CD14-positive monocyte (primary cell): ENCODE data around the gene CDH13. TPM values are rescaled to one million over a fixed set of nuclear protein-coding genes. Genes with fewer than 3 reads are reported as not detected.

Experiments
- DNase-seq, 3 donors: peaks; one replicate each; pipeline ENCODE4 v3.0.0-alpha.2; 2011 to 2022
- H2AFZ ChIP-seq: 2 replicates; pipeline ENCODE4 v1.6.0; 2012; ENCODE audit warnings: mild to moderate bottlenecking, low read depth, low read length, inconsistent platforms; ENCODE audit not compliant: insufficient read depth, poor library complexity, severe bottlenecking
- H3K27ac ChIP-seq, 2 donors: 1 replicate in 1 of 2; 2 replicates in 1 of 2; pipeline ENCODE4 v1.5.1; 2012 to 2013; ENCODE audit warnings: low read length in 2 of 2, control low read depth in 1 of 2, inconsistent platforms in 1 of 2, low read depth in 1 of 2, mild to moderate bottlenecking in 1 of 2
- H3K27me3 ChIP-seq, 2 donors: one replicate each; pipeline versions ENCODE4 v1.6.0 to v1.6.1; 2011 to 2013; ENCODE audit warnings: low read length in 2 of 2; ENCODE audit not compliant: control insufficient read depth in 2 of 2, insufficient read depth in 2 of 2
- H3K36me3 ChIP-seq, 2 donors: replicated peaks in 1 of 2; 1 replicate in 1 of 2; 2 replicates in 1 of 2; pipeline versions ENCODE4 v1.5.1 to v1.6.1; 2012 to 2013; ENCODE audit warnings: low read length in 2 of 2, control low read depth in 1 of 2, inconsistent platforms in 1 of 2, mild to moderate bottlenecking in 1 of 2; ENCODE audit not compliant: insufficient read depth in 2 of 2, control insufficient read depth in 1 of 2
- H3K4me1 ChIP-seq, 2 donors: 1 replicate in 1 of 2; 2 replicates in 1 of 2; pipeline versions ENCODE4 v1.5.1 to v1.6.1; 2012 to 2013; ENCODE audit warnings: low read length in 2 of 2, control low read depth in 1 of 2, inconsistent platforms in 1 of 2, mild to moderate bottlenecking in 1 of 2, moderate library complexity in 1 of 2; ENCODE audit not compliant: insufficient read depth in 2 of 2, control insufficient read depth in 1 of 2
- H3K4me2 ChIP-seq: replicated peaks from 2 replicates; pipeline ENCODE3; 2012; ENCODE audit warnings: low read length, moderate library complexity, mild to moderate bottlenecking; ENCODE audit not compliant: poor library complexity, severe bottlenecking; ENCODE audit errors: extremely low read depth
- H3K4me3 ChIP-seq, 3 experiments: fragments of 200-600 bp in 1 of 3; sonication (generic) in 1 of 3; replicated peaks in 1 of 3; 1 replicate in 2 of 3; 2 replicates in 1 of 3; pipeline ENCODE4 v1.5.1; 2011 to 2013; ENCODE audit warnings: low read length in 3 of 3, mild to moderate bottlenecking in 3 of 3, control low read depth in 2 of 3, low read depth in 2 of 3, inconsistent platforms in 1 of 3, moderate library complexity in 1 of 3
- H3K79me2 ChIP-seq: 2 replicates; pipeline ENCODE4 v1.6.0; 2012; ENCODE audit warnings: mild to moderate bottlenecking, control low read depth, inconsistent platforms, low read length, moderate library complexity; ENCODE audit not compliant: insufficient read depth
- H3K9ac ChIP-seq: 2 replicates; pipeline ENCODE4 v1.6.0; 2017; ENCODE audit warnings: low read length, mild to moderate bottlenecking; ENCODE audit not compliant: insufficient read depth, poor library complexity, severe bottlenecking
- H3K9me3 ChIP-seq, 2 donors: replicated peaks in 1 of 2; 1 replicate in 1 of 2; 2 replicates in 1 of 2; pipeline versions ENCODE4 v1.5.1 to v1.6.1; 2012 to 2013; ENCODE audit warnings: low read length in 2 of 2, control low read depth in 1 of 2; ENCODE audit not compliant: control insufficient read depth in 1 of 2, insufficient read depth in 1 of 2
- H4K20me1 ChIP-seq: 2 replicates; pipeline ENCODE4 v1.6.0; 2012; ENCODE audit warnings: mild to moderate bottlenecking, low read length, control low read depth, moderate library complexity; ENCODE audit not compliant: insufficient read depth
- H3K27ac Mint-ChIP-seq, 7 donors: one replicate each; pipeline ENCODE4 v1.8.0; 2020; ENCODE audit warnings: mild to moderate bottlenecking in 7 of 7, mixed read lengths in 7 of 7, moderate library complexity in 6 of 7, inconsistent platforms in 2 of 7
- H3K27me3 Mint-ChIP-seq, 3 donors: one replicate each; pipeline ENCODE4 v1.8.0; 2021 to 2022; ENCODE audit warnings: low read depth in 3 of 3, mild to moderate bottlenecking in 3 of 3, mixed read lengths in 3 of 3, moderate library complexity in 3 of 3, inconsistent platforms in 1 of 3
- H3K36me3 Mint-ChIP-seq, 2 donors: one replicate each; pipeline ENCODE4 v1.8.0; 2020; ENCODE audit warnings: mixed read lengths in 2 of 2, inconsistent platforms in 1 of 2, mild to moderate bottlenecking in 1 of 2
- H3K4me1 Mint-ChIP-seq: one replicate; pipeline ENCODE4 v1.8.0; 2020; ENCODE audit warnings: mild to moderate bottlenecking, mixed read lengths
- H3K4me3 Mint-ChIP-seq, 2 donors: one replicate each; pipeline ENCODE4 v1.8.0; 2020; ENCODE audit warnings: mild to moderate bottlenecking in 2 of 2, mixed read lengths in 2 of 2, moderate library complexity in 1 of 2
- H3K9me3 Mint-ChIP-seq, 7 donors: one replicate each; pipeline ENCODE4 v1.8.0; 2020 to 2022; ENCODE audit warnings: mixed read lengths in 7 of 7, mild to moderate bottlenecking in 6 of 7, moderate library complexity in 6 of 7, inconsistent platforms in 2 of 7
- CTCF ChIP-seq: fragments of 200-600 bp; IDR thresholded peaks from one replicate; pipeline ENCODE4 v1.8.0; 2022; ENCODE audit warnings: antibody characterized with exemption, mild to moderate bottlenecking
- WGBS: methylation state at CpG from one replicate; pipeline ENCODE4 v1.1.5; 2013; ENCODE audit warnings: missing lambda C conversion rate; ENCODE audit not compliant: insufficient coverage; 5-methylcytosine and 5-hydroxymethylcytosine counted together
- intact Hi-C, 2 donors: fragments of 100-400 bp; cut with micrococcal nuclease; formaldehyde crosslinking; loops; one replicate each; pipeline versions ENCODE4 v1.15.0 to v1.15.1; 2023
- polyA plus RNA-seq, 3 donors: library from polyadenylated mRNA; depleted of rRNA in 1 of 3; unstranded in 2 of 3; stranded (reverse) in 1 of 3; fragments of 300-500 nt in 2 of 3; fragments of >200 nt in 1 of 3; fragmentation: Illumina TruSeq in 2 of 3; gene quantifications; 1 replicate in 2 of 3; 2 replicates in 1 of 3; pipeline ENCODE4 v1.2.3, GENCODE V29; 2012 to 2021

Gene CDH13
- polyA plus RNA-seq, 3 donors = 0.13 to 0.19 TPM; not detected in 1

GRCh38 chr16:83676086-83676485 lies 1049.3 kb downstream of the CDH13 start:
- H3K4me3 Mint-ChIP-seq = no peak overlapping the region
- Histone ChIP-seq H4K20me1 (no peaks in the 10 kb centered on the region), H3K27me3 (no peaks in the 10 kb centered on the region), H3K4me1 (no peaks in the 10 kb centered on the region), H3K27ac (no peak overlapping the region), H3K9me3 (no peaks in the 10 kb centered on the region), H2AFZ (no peak overlapping the region), H3K4me3 (no peak overlapping the region), H3K9ac (no peak overlapping the region), H3K36me3 (no peaks in the 10 kb centered on the region), H3K4me2 (no peak overlapping the region), H3K79me2 (no peaks in the 10 kb centered on the region)
- DNase-seq = no peak
- H3K27ac Mint-ChIP-seq = no peak overlapping the region
- H3K9me3 Mint-ChIP-seq = peaks cover 0 to 7% (median 2%) of the 10 kb centered on the region in 7 donors
- no peak for TF ChIP-seq CTCF
- peaks cover 5 to 15% (median 6%) of the 10 kb centered on the region in 3 donors for H3K27me3 Mint-ChIP-seq
- no peaks in the 10 kb centered on the region for H3K36me3 Mint-ChIP-seq
- intact Hi-C loops = no loop called here
- H3K4me1 Mint-ChIP-seq = no peaks in the 10 kb centered on the region
- WGBS = 100% methylated on average over 1 of the region's 6 CpGs

GRCh38 chr16:83680980-83681379 lies 1054.2 kb downstream of the CDH13 start:
- Mint-ChIP-seq H3K36me3 (no peaks in the 10 kb centered on the region), H3K27me3 (peaks cover 8 to 22% (median 13%) of the 10 kb centered on the region in 3 donors), H3K4me3 (no peak overlapping the region), H3K27ac (no peak overlapping the region), H3K9me3 (no peaks in the 10 kb centered on the region), H3K4me1 (no peaks in the 10 kb centered on the region)
- Histone ChIP-seq H3K4me1 (no peaks in the 10 kb centered on the region), H2AFZ (no peak overlapping the region), H3K4me3 (no peak overlapping the region), H3K4me2 (no peak overlapping the region), H3K36me3 (no peaks in the 10 kb centered on the region), H3K79me2 (no peaks in the 10 kb centered on the region), H3K9me3 (no peaks in the 10 kb centered on the region), H3K27me3 (peaks cover 0 to 4% of the 10 kb centered on the region in 2 donors), H3K9ac (no peak overlapping the region), H3K27ac (no peak overlapping the region), H4K20me1 (no peaks in the 10 kb centered on the region)
- WGBS = 79% methylated on average over 4 of the region's 4 CpGs
- intact Hi-C loops = no loop called here
- no peak for TF ChIP-seq CTCF
- DNase-seq = no peak
